ENCODE results near the gene CTDSPL.

CTDSPL gene

DNA sequence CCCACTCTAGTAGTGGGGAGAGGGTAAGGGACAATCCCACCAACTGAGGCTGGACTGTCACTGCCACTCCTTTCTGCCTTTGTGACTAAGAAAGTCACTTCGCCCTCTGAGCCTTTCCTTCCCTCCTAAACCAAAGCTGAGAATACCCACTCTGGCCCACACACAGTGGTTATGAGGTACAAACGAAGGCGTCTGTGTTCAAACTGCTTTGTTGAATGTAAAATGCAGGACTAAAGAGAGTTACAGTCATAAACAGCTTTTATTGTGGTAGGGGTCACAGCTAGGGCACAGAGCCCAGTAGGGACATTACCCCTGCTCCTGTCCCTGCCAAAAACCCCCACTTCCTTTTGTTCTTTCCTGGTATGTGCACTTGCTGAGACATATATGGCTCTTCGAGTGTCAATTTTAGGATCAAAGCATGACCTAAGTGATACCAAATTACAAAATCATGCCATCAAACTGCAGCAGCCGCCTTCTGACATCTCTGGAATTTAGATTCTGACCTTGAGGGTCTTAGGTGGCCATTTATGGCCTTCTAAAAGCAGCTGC is 45.1 kb downstream of the CTDSPL start:
- Histone ChIP-seq H3K23ac (ENCODE audit: low read length) (no peak overlapping the region), H4K5ac (ENCODE audit: low read length) (no peak overlapping the region), H2BK120ac (ENCODE audit: low read depth, low read length) (no peak overlapping the region), H2AK5ac (ENCODE audit: low read length) (no peak overlapping the region), H3K4me1 (ENCODE audit: control insufficient read depth, low read depth, low read length) (peaks cover 6% of the 10 kb centered on the region), H2BK15ac (replicated peaks; ENCODE audit: low read depth) (no peak overlapping the region), H4K8ac (ENCODE audit: low read depth, low read length) (no peak overlapping the region), H3K56ac (ENCODE audit: low read length) (no peak overlapping the region), H3K18ac (ENCODE audit: low read length) (no peak overlapping the region), H3K4ac (ENCODE audit: low read depth, low read length) (no peak overlapping the region), H3K4me3 (ENCODE audit: low read length) (no peak overlapping the region), H3K36me3 (ENCODE audit: control insufficient read depth, insufficient read depth, low read length) (no peaks in the 10 kb centered on the region), H3K9ac (ENCODE audit: low read length) (no peak overlapping the region), H3K79me1 (ENCODE audit: low read length) (peaks cover 2% of the 10 kb centered on the region), H3K27me3 (ENCODE audit: insufficient read depth, low read length, poor library complexity) (no peaks in the 10 kb centered on the region), H3K4me2 (ENCODE audit: low read length) (no peak overlapping the region), H2BK5ac (ENCODE audit: low read length) (no peak overlapping the region), H3K27ac (ENCODE audit: low read depth, low read length) (no peak overlapping the region), H3K79me2 (ENCODE audit: control insufficient read depth, insufficient read depth, low read length) (no peaks in the 10 kb centered on the region)
- no peak for DNase-seq
- no CpG with 5 or more reads among the region's 5 CpGs for WGBS (ENCODE audit: extremely low coverage, insufficient coverage, low lambda C conversion rate)

DNA sequence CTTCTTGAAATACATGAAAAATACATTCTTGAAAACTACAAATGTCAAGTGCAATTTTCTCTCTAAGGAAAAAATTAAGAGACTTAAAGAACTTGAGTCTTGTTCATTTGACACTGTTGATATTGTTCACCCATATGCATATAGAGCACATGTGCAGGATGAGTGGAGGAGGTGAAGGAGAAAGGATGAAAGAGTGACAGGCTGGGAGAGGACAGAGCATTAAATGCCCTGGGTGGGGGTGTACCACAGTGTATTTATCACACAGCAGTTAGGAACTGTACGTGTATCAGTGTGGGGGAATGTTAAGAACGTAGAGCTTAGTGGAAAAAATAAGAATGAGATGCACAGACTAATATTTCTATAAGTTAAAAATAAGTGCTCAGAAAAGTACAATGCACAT is 45.7 kb downstream of the CTDSPL start:
- DNase-seq, result no peak
- Histone ChIP-seq H2BK15ac (replicated peaks; ENCODE audit: low read depth) (no peak overlapping the region), H3K36me3 (ENCODE audit: control insufficient read depth, insufficient read depth, low read length) (no peaks in the 10 kb centered on the region), H3K18ac (ENCODE audit: low read length) (no peak overlapping the region), H3K79me1 (ENCODE audit: low read length) (peaks cover 2% of the 10 kb centered on the region), H3K23ac (ENCODE audit: low read length) (no peak overlapping the region), H2BK120ac (ENCODE audit: low read depth, low read length) (no peak overlapping the region), H3K79me2 (ENCODE audit: control insufficient read depth, insufficient read depth, low read length) (no peaks in the 10 kb centered on the region), H3K4me2 (ENCODE audit: low read length) (no peak overlapping the region), H3K4ac (ENCODE audit: low read depth, low read length) (no peak overlapping the region), H3K27me3 (ENCODE audit: insufficient read depth, low read length, poor library complexity) (no peaks in the 10 kb centered on the region), H4K8ac (ENCODE audit: low read depth, low read length) (no peak overlapping the region), H3K27ac (ENCODE audit: low read depth, low read length) (no peak overlapping the region), H4K5ac (ENCODE audit: low read length) (no peak overlapping the region), H2AK5ac (ENCODE audit: low read length) (no peak overlapping the region), H3K9ac (ENCODE audit: low read length) (no peak overlapping the region), H3K4me1 (ENCODE audit: control insufficient read depth, low read depth, low read length) (peaks cover 6% of the 10 kb centered on the region), H3K4me3 (ENCODE audit: low read length) (no peak overlapping the region), H3K56ac (ENCODE audit: low read length) (no peak overlapping the region), H2BK5ac (ENCODE audit: low read length) (no peak overlapping the region)
- no CpG with 5 or more reads among the region's 2 CpGs for WGBS (ENCODE audit: extremely low coverage, insufficient coverage, low lambda C conversion rate)

DNA sequence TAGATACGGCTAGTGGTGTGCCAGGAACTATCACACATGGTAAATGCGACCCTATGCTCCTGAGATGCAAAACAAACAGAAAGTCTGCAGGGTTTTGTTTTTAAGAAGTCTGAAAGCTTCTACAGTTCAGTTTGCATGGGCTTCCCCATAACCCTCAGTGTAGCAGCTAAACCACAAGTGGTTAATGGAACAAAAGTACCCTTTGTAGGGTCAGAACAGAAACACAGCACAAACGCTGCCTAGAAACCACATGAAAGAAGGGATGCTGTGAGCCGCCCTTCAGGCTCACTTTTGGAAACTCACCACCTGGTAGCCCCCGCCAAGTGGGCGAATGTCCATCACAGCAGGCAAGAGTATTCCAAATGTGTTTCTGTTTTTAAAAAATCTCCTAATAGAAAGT is 46.2 kb downstream of the CTDSPL start:
- no CpG with 5 or more reads among the region's 6 CpGs for WGBS (ENCODE audit: extremely low coverage, insufficient coverage, low lambda C conversion rate)
- Histone ChIP-seq H3K27ac (ENCODE audit: low read depth, low read length) (no peak overlapping the region), H3K4me2 (ENCODE audit: low read length) (no peak overlapping the region), H3K9ac (ENCODE audit: low read length) (no peak overlapping the region), H2BK120ac (ENCODE audit: low read depth, low read length) (no peak overlapping the region), H3K79me1 (ENCODE audit: low read length) (peaks cover 2% of the 10 kb centered on the region), H3K18ac (ENCODE audit: low read length) (no peak overlapping the region), H3K27me3 (ENCODE audit: insufficient read depth, low read length, poor library complexity) (no peaks in the 10 kb centered on the region), H3K36me3 (ENCODE audit: control insufficient read depth, insufficient read depth, low read length) (no peaks in the 10 kb centered on the region), H3K4ac (ENCODE audit: low read depth, low read length) (no peak overlapping the region), H2BK15ac (replicated peaks; ENCODE audit: low read depth) (no peak overlapping the region), H2AK5ac (ENCODE audit: low read length) (no peak overlapping the region), H3K79me2 (ENCODE audit: control insufficient read depth, insufficient read depth, low read length) (no peaks in the 10 kb centered on the region), H3K23ac (ENCODE audit: low read length) (no peak overlapping the region), H4K5ac (ENCODE audit: low read length) (no peak overlapping the region), H3K56ac (ENCODE audit: low read length) (no peak overlapping the region), H3K4me1 (ENCODE audit: control insufficient read depth, low read depth, low read length) (peaks cover 6% of the 10 kb centered on the region), H3K4me3 (ENCODE audit: low read length) (no peak overlapping the region), H4K8ac (ENCODE audit: low read depth, low read length) (no peak overlapping the region), H2BK5ac (ENCODE audit: low read length) (no peak overlapping the region)
- no peak for DNase-seq

DNA sequence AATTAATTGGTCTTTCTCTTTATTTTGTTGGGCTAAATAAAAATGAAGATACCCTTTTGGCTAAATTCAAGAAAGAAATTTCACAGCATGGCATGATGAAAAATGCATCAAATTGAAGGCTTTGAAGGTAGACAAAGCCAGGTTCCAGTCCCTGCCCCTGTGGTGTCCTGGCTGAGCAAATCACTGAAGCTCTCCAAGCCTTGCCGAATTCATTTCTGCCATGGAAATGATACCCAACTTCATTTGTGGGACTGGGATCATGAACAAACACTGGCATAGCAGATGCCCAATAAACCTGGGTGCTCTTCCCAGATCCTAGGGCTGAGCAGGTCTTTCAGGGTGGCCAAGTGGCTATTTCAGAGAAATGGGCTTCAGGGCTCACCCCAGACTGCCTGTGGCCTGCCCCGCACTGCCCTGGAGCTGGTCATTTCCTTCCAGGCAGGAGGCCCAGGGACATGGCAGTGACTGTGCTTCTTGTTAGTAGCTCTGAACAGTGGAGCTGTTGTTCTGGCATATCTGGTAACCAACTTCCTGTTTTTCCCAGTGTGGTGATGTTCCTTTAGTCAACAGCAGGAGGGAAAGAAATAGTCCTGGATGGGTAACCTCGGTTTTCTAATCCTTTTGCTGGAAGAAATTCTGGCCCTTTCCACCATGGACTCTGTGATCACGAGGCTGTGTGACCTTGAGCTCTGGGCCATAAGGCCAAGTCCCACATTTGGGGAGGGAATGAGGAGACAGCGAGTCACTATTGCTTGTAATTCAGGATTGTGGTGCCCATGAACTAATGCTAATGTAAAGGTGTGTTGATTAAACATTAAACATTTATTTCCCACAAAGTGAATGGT is 47.6 kb downstream of the CTDSPL start:
- Histone ChIP-seq H2BK15ac (replicated peaks; ENCODE audit: low read depth) (no peak overlapping the region), H3K4me3 (ENCODE audit: low read length) (no peak overlapping the region), H3K4me2 (ENCODE audit: low read length) (no peak overlapping the region), H2BK5ac (ENCODE audit: low read length) (no peak overlapping the region), H3K79me1 (ENCODE audit: low read length) (peaks cover 2% of the 10 kb centered on the region), H2AK5ac (ENCODE audit: low read length) (no peak overlapping the region), H3K9ac (ENCODE audit: low read length) (no peak overlapping the region), H3K56ac (ENCODE audit: low read length) (no peak overlapping the region), H3K23ac (ENCODE audit: low read length) (no peak overlapping the region), H3K27me3 (ENCODE audit: insufficient read depth, low read length, poor library complexity) (no peaks in the 10 kb centered on the region), H3K18ac (ENCODE audit: low read length) (no peak overlapping the region), H3K27ac (ENCODE audit: low read depth, low read length) (no peak overlapping the region), H2BK120ac (ENCODE audit: low read depth, low read length) (no peak overlapping the region), H4K8ac (ENCODE audit: low read depth, low read length) (no peak overlapping the region), H4K5ac (ENCODE audit: low read length) (no peak overlapping the region), H3K4ac (ENCODE audit: low read depth, low read length) (no peak overlapping the region), H3K79me2 (ENCODE audit: control insufficient read depth, insufficient read depth, low read length) (no peaks in the 10 kb centered on the region), H3K36me3 (ENCODE audit: control insufficient read depth, insufficient read depth, low read length) (no peaks in the 10 kb centered on the region), H3K4me1 (ENCODE audit: control insufficient read depth, low read depth, low read length) (peaks cover 6% of the 10 kb centered on the region)
- DNase-seq, result peak; percentile 54
- WGBS (ENCODE audit: extremely low coverage, insufficient coverage, low lambda C conversion rate), result no CpG with 5 or more reads among the region's 5 CpGs

DNA sequence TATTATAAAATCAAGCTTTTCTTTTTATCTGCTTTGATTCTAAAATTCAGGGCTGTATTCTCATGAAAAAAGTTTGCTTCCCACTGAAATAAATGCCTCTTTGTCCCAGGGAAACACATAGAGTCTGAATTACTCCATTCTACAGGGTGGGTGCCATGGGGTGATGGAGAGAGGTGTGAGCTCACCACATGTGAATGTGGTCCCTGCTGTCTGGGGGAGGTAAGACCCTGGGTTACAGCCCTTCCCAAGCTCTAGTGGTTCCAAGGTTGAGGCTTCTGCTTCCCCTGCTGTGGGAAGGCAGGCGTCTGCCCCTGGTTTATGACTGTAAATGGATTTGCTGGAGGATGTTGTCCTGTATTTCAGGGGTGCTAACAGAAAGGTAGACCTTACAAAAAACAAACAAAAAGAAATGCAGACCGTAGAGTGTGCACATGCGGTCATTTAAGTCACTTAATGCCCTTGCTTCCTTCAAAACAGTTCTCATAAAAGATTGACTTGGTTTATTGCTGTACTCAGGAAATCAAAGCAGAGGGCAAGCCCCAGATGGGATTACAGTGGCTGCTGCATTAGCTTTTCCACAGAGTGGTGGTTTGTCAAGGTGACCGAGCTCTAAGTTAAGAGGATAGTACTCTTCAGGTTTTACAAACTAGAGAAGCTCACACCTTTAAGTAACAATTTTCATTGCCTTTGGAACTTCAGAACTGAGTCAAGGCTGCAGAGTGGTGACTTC is 49.2 kb downstream of the CTDSPL start:
- Histone ChIP-seq H2BK120ac (ENCODE audit: low read depth, low read length) (no peak overlapping the region), H3K4ac (ENCODE audit: low read depth, low read length) (no peak overlapping the region), H3K18ac (ENCODE audit: low read length) (no peak overlapping the region), H2AK5ac (ENCODE audit: low read length) (no peak overlapping the region), H3K36me3 (ENCODE audit: control insufficient read depth, insufficient read depth, low read length) (no peaks in the 10 kb centered on the region), H3K4me3 (ENCODE audit: low read length) (no peak overlapping the region), H4K5ac (ENCODE audit: low read length) (no peak overlapping the region), H3K4me2 (ENCODE audit: low read length) (no peak overlapping the region), H2BK15ac (replicated peaks; ENCODE audit: low read depth) (no peak overlapping the region), H3K79me2 (ENCODE audit: control insufficient read depth, insufficient read depth, low read length) (no peaks in the 10 kb centered on the region), H3K79me1 (ENCODE audit: low read length) (no peaks in the 10 kb centered on the region), H3K27me3 (ENCODE audit: insufficient read depth, low read length, poor library complexity) (no peaks in the 10 kb centered on the region), H2BK5ac (ENCODE audit: low read length) (no peak overlapping the region), H3K56ac (ENCODE audit: low read length) (peak overlapping the region; percentile 49), H3K23ac (ENCODE audit: low read length) (no peak overlapping the region), H3K4me1 (ENCODE audit: control insufficient read depth, low read depth, low read length) (peaks cover 2% of the 10 kb centered on the region), H3K9ac (ENCODE audit: low read length) (no peak overlapping the region), H4K8ac (ENCODE audit: low read depth, low read length) (no peak overlapping the region), H3K27ac (ENCODE audit: low read depth, low read length) (no peak overlapping the region)
- WGBS (ENCODE audit: extremely low coverage, insufficient coverage, low lambda C conversion rate), result no CpG with 5 or more reads among the region's 4 CpGs
- peak; percentile 76 for DNase-seq
